HG03097 (cell line): ENCODE data around the gene CACNA1G.

Experiments
- ATAC-seq: cut with Tn5 transposase; IDR thresholded peaks from one replicate; pipeline ENCODE4 v1.9.1; 2021; ENCODE audit not compliant: unreplicated experiment, low FRiP score

CACNA1G gene

GRCh38 chr17:50627782-50628601, 67.5 kb downstream of the CACNA1G start:
- ATAC-seq: no peak

GRCh38 chr17:50629902-50630301, 69.4 kb downstream of the CACNA1G start:
- ATAC-seq: no peak

DNA sequence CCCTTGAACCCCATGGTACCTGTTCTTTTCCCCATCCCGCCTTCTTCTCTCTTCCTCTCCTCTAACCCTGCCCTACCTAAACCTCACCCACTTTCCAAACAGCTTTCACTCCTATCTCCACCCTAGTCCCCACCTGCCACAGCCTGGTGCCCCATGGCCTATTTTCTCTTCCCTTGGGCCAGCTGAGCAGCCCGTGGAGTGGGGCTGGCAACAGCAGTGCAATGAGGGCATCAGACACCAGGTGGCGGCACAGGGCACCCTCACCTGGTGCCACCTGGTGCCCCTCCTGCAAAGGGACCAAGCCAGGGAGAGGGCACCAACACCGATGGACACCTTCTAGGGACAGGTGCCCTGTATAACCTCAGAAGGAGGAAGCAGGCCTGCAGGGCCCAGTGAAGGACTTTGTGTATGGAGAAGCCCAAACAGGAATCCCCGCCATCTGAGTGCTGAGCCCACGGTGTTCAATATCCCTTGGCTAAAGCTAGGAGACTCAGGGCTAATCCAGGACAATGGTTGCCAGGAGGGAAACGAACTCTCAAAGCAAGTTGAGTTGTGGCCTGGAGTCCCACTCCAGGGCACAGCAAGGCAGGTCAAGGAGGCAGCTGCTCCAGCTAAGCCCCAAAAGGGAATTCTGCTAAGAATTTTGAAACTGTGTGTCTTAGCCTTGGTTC, 70.1 kb downstream of the CACNA1G start:
- no peak for ATAC-seq

- no peak for ATAC-seq
Measured at GRCh38 chr17:50631195-50631907, 70.8 kb downstream of the CACNA1G start.

DNA sequence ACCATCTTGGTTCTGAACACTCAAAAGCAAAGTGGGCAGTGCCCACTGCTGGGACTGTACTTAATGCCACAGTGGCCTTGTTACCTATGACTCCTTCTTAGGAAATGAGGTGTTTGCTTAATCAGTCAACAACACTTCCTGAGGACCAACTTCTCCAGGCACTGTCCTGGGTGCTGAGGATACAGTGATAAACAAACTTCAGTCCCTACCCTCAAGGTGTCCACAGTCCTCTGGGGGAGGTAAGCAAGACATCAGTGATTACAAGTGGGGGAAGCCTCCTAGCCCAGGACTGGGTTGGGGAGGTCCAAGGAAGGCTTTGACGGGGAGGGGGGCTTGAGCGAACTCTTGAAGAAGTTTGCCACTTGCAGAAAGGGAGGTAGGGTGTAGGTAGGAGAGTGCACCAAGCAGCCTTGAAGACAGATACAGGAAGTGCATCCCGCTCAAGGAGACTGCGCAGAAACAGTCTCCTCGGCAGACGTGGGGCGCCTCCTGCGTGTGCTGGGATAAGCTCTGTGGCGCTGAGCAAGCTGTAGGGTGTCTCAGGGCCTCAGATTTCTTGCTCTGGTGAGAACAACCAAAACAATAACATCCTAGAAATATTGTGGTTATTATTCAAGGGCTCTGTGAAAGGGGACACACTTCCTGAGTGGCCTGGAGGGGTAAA, 71.5 kb downstream of the CACNA1G start:
- ATAC-seq: no peak

DNA sequence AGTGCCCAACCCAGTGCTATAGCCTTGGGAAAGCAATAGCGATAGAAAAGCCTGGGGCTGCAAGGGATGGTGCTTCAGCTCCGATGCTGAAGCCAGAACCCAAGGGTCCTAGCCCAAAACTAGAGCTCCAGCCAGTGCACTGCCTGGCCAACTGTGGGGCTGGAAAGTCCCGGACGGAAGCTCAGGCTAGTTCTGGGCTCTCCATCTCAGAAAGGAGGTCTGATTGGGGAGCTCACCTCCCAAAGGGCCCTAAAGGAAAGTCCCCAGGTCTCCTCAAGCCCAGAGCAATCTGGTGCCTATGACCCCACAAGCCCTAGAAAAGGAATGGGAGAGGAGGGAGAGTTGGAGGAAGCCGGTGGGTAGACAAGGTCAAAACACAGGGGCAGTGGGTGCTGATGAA, 72.1 kb downstream of the CACNA1G start:
- no peak for ATAC-seq

DNA sequence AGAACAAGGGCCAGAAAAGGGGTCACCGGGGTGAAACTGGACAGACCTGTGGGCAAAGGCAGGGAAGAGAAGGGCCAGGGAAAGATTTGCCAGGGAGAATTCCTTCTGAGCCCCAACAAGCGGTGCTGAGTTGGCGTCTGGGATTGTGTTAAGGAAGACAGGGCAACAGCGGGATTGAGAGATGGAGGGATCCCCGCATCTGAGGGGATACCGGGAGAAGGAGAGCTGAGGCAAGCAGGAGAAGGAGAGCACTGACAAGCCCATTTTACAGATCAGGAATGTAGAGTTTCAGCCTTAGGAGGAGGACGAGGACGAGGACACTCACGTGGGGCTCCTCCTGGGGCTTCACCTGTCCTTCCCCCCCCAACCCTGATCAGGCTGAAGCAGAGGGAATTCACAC, 73.2 kb downstream of the CACNA1G start:
- ATAC-seq: no peak

- no peak for ATAC-seq
Measured at GRCh38 chr17:50634224-50634914, 73.9 kb downstream of the CACNA1G start, which contains the start of gene ABCC3. Gene ABCC3, plus strand, starts transcription at chr17:50634881. Its CDS starts 56 bp downstream, at chr17:50634937.

DNA sequence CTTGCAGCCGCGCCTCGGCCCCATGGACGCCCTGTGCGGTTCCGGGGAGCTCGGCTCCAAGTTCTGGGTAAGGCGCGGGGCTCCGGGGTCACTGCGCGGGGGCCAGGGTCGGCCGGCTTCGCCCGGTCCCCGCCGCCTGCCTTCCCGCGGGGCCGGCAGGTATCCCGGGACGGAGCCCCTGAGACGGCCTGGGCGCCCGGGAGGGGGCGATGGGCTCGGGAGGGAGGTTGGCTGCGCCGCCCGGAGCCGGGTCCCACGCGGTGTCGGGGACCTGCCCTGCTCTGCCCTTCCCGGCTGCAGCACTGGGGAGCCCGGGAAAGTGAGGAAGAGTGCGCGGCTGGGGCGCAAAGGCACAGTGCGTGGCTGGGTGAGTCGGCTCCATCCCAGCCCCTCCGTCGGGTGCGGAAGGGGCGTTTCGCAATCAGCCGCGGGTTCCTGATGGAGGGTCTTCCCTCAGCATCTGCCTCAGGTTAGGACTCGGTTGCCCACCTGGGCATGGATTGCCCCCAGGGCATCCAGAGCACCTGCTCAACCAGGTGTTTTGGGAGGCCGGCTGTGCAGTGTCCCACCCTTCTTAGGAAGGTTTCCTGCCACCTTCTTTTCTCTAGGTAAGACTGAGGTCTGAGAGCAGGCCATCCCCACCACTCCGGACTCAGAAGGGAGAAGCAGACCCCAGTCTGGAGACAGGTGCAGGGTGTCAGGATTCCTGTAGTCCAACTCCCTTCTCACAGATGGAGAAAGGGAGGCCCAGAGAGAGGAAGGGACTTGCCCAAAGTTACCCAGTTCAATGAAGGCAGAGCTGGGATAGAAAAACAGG, 74.6 kb downstream of the CACNA1G start:
- ATAC-seq: no peak

DNA sequence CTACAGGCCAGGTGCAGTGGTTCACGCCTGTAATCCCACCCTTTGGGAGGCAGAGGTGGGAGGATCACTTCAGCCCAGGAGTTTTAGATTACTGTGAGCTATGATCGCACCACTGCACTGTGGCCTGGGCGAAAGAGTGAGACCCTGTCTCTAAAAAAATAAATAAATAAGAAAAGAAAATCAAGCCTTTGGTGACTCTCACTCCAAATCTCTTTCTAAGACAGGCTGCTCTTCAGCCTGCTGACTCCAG, 75.1 kb downstream of the CACNA1G start:
- ATAC-seq: no peak

DNA sequence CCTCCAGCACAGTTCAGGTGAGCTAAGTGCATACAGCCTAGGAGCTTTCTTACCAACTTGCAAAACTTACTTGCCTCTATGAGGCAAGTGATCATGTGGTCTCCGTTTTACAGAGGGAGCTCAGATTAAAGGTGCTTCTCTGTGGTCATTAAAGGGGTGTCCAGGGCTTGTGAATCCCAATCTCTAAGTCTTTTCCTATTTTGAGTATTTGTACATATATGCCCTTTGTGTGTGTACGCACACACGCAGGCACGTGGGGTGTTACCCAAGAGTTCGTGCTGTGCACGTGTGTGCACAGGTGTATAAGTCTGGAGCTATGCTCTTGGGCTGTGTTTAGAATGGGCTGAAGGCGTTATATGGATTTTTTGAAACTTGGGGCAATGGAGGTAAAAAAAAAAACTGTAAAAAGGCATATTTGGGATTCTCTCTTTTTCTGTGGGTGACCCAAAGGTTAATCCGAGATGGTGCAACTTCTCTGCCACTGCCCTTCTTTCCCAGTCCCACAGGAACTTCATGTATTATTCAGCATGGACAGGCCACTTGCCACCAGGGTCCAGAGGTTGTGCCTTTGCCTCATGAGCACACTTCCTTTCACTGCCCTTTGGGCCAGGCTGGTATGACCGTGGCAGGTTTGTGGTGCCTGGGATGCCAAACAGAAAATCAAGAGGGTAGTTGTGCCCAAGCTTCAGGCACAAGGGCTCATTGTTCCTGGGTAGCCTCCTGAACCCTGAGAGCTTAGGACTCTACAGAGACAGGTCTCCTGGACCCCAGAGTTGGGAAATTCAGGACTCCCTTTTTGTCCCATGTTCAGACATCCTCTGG, 75.7 kb downstream of the CACNA1G start:
- no peak for ATAC-seq

DNA sequence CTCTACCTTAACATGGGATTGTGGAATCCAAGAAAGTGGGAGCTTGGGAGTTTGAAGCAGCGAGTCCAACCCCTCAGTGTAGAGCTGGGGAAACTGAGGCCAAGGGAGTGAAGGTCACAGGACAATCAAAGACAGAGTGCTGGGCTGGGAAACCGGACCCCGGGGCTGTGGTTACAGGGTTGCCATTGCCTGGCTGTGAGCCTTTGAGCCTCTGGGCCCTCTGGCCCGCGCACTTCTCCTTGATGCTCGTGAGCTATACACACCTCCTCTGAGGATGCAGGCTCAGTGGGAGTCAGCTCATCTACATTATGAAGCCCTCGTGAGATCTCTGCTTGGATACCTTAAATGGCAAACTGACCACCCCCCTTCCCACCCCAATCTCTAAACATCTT, 76.3 kb downstream of the CACNA1G start:
- ATAC-seq: no peak

- no peak for ATAC-seq
Measured at GRCh38 chr17:50637829-50638605, 77.5 kb downstream of the CACNA1G start.

GRCh38 chr17:50638606-50638965, 78.1 kb downstream of the CACNA1G start:
- ATAC-seq: no peak

- ATAC-seq: no peak
Measured at GRCh38 chr17:50638966-50639713, 78.6 kb downstream of the CACNA1G start.

DNA sequence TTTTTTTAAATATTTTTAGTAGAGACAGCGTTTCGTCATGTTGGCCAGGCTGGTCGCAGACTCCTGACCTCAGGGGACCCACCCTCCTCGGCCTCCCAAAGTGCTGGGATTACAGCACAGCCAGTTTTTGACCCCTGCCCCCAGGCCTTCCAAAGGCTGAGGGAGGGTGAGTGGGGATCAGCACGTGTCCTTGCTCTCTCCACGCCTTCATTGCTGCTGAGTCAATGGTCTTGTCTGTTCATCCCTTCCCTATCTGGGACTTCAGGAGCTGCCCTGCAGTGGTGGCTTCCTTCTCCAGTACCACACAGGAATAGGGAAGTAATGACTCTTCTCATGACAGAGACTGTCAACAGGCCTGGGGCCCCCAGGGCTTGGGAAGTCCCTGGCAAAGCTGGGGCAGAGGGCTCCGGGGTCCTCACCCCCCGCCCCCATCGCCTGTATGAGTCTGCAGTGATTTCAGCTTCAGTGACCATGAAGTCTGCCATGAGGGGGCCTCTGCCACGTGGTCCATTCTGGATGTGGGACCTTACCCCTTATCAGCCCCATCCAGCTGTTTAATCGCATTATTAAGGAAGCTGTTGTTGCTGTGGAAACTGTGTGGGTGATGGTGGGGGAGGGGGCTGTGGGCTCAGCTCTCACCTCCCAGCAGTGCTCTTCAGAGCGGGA, 80.3 kb downstream of the CACNA1G start:
- no peak for ATAC-seq

- ATAC-seq: no peak
Measured at GRCh38 chr17:50641357-50641756, 80.8 kb downstream of the CACNA1G start.
